GM21576 (cell line): Measurements from ENCODE around the gene EGFL6.
"Not testable (repeated sequence)": the region's sequence is repeated elsewhere in the genome, so short reads cannot be mapped to it uniquely, and the experiment has no call there.

Experiments
- ATAC-seq: cut with Tn5 transposase; IDR thresholded peaks from one replicate; pipeline ENCODE4 v1.9.1; 2021; ENCODE audit warnings: mild to moderate bottlenecking, moderate library complexity; ENCODE audit not compliant: unreplicated experiment

EGFL6 gene

DNA sequence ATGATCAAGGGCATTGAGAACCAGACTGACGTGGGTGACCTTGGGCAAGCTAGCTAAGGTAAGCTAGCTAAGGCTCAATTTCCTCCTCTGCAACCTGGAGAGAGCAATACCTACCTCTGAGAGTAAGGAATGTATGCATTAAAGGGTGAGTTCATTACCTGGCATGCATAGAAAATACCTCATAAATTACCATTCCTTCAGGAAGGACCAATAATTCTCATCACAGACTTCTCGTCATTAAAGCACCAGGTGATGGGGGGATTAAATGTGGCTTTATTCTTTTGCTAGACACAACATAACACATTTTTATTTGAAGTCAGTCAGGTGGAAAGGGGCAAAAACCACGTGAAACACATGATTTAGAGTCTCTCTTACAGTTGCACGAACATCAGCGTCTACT, 21.5 kb downstream of the EGFL6 start:
- no peak for ATAC-seq

DNA sequence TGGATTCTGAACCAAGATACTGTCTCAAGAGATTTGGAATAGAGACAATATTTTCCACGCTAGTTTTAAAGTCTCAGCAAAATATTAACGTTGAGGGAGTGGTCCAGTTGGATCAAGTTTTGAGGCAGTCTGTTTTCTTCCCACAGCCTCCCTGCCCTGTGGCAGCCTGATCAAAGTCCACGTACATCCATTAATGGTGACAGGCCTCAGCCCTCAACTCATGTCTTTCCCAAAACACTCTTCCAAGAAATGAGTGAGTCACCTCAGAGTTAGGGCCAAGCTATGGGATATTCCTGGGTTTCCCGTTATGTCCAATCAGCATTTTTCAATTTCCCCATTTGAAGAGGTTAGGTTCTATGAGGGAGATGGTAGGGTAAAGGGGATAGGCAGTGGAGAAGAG, 28.5 kb downstream of the EGFL6 start:
- no peak for ATAC-seq

DNA sequence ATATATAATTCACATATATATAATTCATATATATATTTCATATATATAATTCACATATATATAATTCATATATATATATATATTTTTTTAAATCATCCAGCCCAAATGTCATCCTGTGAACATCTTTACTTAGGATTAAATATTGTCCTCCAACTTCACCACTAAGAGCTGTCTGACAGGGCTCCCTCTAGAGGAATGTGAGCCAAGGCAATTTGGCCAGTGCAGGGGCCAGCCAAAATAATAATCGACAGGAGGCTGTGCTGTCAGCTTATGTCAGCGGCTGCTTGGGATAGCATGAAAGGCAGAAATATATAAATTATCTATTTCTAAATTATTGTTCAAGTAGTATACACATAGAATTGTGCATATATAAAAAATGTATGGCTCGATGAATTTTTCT, 29.5 kb downstream of the EGFL6 start:
- no peak for ATAC-seq

- no peak for ATAC-seq
Measured at GRCh38 chrX:13599491-13599890, 30.1 kb downstream of the EGFL6 start.

DNA sequence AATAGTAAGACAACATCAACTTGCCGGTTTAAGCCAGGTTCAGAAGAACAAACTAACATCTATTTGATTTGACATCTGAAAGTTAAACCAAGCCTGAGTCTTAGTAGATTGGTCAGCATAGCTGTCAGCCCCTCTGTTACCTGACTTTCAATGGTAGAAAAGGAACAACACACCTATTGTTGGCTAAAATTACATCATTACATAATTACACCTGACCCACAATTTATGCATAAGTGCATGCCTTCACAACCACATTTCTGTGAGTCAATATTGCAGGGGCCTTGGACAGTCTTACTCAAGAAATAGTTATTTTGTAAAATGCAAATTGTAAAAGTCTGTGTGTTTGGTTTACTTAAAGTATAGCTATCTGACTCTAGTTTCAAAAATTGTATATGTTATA, 36.2 kb downstream of the EGFL6 start:
- no peak for ATAC-seq

DNA sequence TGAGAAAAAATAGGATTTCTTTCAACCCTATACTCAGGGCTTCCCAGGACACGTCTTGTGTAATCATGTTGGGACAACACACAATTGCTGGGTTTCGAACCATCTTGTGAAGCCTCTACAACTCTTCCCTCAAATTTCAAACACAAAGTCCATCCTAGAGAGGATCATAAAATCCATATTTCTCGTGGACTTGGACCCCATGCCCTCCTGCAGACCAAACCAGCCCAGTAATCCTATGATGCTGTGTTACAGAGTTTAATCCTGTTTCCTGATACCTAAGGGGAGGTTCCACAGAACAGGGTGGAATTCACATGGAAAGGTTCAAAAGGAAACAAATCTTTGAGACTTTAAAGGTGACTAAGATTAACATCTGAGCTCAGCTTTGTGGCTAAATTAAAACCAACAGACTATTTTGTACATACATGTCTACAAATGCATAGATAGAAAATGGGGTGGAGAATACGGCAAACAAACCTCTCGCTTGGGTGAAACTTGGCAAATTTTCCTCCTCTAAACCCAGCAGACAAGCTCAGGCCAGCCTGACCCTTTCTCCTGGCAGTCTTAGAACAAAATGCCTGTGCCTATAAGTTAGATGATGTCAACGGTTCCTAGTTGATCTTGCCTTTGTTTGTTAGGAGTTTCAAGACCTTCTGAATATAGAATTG, 38.1 kb downstream of the EGFL6 start:
- no peak for ATAC-seq

- no peak for ATAC-seq
Measured at GRCh38 chrX:13607996-13608365, 38.6 kb downstream of the EGFL6 start.

DNA sequence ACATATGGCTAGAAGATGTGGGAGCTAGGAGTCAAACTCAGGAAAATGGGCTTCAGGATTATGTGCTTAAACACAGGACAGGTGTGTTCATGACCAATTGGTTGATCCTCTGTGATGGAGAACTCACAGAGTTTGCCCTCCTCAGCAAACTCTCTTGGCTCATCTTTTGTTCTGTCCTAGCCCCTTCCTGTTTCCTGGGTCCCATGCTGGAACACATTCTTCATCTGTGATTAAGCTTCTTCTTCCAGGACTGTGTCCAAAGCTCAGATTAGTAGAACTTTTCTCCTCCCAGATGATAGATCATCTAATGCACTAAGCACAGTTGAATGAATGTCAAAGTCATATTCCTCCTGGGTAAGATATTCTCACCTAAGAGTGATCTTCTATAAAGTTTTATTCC, 44.8 kb downstream of the EGFL6 start:
- ATAC-seq, result no peak

GRCh38 chrX:13620207-13620606, 50.8 kb downstream of the EGFL6 start:
- ATAC-seq, result no peak

GRCh38 chrX:13622401-13622964, 53.1 kb downstream of the EGFL6 start:
- ATAC-seq, result no peak

GRCh38 chrX:13627306-13627705, 57.9 kb downstream of the EGFL6 start:
- ATAC-seq, result no peak

- ATAC-seq, result not testable (repeated sequence)
Measured at GRCh38 chrX:13637224-13637623, 67.8 kb downstream of the EGFL6 start.

DNA sequence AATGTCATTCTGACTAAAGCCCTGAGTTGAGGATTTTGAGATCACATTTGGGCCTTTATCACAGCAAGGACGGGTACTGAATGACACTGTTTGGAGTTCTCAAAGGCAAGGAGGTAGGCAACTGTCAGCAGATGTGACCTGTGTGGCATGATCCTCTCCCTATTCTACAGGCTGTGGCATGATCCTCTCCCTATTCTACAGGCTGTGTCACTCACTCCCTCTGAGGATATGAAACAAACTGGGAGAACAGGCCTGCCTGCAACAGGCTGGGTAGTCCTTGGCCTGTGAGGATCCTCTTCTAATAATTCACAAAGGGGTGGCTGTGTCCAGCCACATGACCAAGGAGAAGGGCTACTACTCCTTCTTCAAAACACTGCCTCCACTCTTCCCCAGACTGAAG, 68.6 kb downstream of the EGFL6 start:
- no peak for ATAC-seq

- no peak for ATAC-seq
Measured at GRCh38 chrX:13638826-13639225, 69.4 kb downstream of the EGFL6 start.

- ATAC-seq, result not testable (repeated sequence)
Measured at GRCh38 chrX:13641684-13642083, 72.3 kb downstream of the EGFL6 start.

GRCh38 chrX:13645464-13646153, 76.2 kb downstream of the EGFL6 start:
- no peak for ATAC-seq

- no peak for ATAC-seq
Measured at GRCh38 chrX:13646154-13646549, 76.8 kb downstream of the EGFL6 start.

DNA sequence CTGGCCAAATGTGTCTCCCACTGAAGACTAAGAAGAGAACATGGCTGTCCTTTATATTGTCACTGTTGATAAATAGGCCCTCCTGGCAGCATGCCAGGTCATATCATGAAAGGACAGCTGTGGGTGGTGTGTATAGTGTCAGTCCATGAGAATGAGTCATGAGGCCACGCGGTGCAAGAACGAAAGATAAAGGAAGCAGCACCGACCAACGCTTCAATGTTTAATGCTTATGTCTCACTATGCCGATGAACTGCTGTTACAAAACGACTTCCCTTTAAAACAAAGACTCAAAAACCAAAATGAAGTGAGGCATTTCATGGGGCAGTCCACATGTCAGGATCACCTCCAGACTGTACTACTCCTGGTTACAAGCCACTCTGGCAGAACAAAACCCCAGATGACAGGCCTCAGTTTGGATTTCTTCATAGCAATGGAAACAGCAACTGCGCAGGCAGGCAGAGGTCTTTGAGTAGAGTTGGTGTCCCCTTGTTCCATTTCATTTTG, 78.4 kb downstream of the EGFL6 start:
- no peak for ATAC-seq

GRCh38 chrX:13648336-13648735, 78.9 kb downstream of the EGFL6 start:
- ATAC-seq, result not testable (repeated sequence)

- no peak for ATAC-seq
Measured at GRCh38 chrX:13649838-13650237, 80.4 kb downstream of the EGFL6 start.

- no peak for ATAC-seq
Measured at GRCh38 chrX:13650318-13650717, 80.9 kb downstream of the EGFL6 start.

DNA sequence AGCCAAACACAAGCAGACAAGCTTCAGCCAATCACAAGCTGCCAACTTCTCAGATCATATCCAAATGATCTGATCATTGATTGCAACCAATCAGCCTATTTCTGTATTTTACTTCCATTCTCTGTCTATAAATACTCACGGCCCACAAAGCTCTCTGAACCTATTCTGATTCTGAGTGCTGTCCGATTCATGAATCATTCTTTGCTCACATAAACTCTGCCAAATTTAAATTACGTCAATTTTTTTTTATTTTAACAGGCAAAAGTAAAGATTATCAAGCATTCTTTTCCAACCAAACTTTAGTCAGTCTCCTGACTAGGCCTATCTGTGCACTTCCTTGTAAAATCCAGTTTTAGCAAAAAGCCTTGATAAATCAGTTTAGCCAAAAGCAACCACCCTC, 81.7 kb downstream of the EGFL6 start:
- ATAC-seq, result no peak
